HepG2 (cell line): Measurements from ENCODE around the gene KIAA1217. TPM values are rescaled to one million over a fixed set of nuclear protein-coding genes. Genes with fewer than 3 reads are reported as not detected.

ENCODE experiments used
- ATAC-seq: fragments of 200-7000 bp; cut with Tn5 transposase; 3 replicates; pipeline ENCODE4 v1.9.1; 2020; ENCODE audit warnings: mild to moderate bottlenecking, moderate library complexity
- BruUV-seq: library from RNA; stranded (reverse); fragments of 400-500 nt; replicated peaks from 2 replicates; lab custom pipeline; 2021; lab: Mats Ljungman, UMichigan
- CTCF ChIA-PET: fragments of 300-600 bp; formaldehyde crosslinking; extraction: SDS; loops from one replicate; lab custom pipeline; 2021; ENCODE audit warnings: low total read pairs, inconsistent platforms, low intra/inter-chr PET ratio; lab: Yijun Ruan, JAX
- POLR2A ChIA-PET: fragments of 350-600 bp; sonication (Branson Sonifier 250); formaldehyde crosslinking; loops from one replicate; lab custom pipeline; 2020; ENCODE audit warnings: antibody characterized with exemption, inconsistent platforms; lab: Yijun Ruan, JAX
- DNase-seq: peaks from one replicate; pipeline ENCODE4 v3.0.0-alpha.2; 2015; ENCODE audit warnings: low spot score
- FAIRE-seq: peaks from 3 replicates; lab custom pipeline; 2011; peaks lifted over from hg19 to GRCh38; lab: Jason Lieb, UNC
- H2AFZ ChIP-seq: one replicate; pipeline ENCODE4 v1.6.1; 2011; ENCODE audit warnings: low read length, inconsistent platforms
- H3K27ac ChIP-seq: fragments of 300-600 bp; 3 replicates; pipeline ENCODE4 v1.8.0; 2011; ENCODE audit warnings: mixed run types, mild to moderate bottlenecking, mixed read lengths, low read length, inconsistent platforms; ENCODE audit not compliant: insufficient read depth; ENCODE audit errors: extremely low read length
- H3K27me3 ChIP-seq, 2 experiments: fragments of 200-600 bp in 1 of 2; 2 replicates in 1 of 2; 3 replicates in 1 of 2; pipeline versions ENCODE4 v1.6.0 to v1.8.0; 2011; ENCODE audit warnings: low read length in 2 of 2, mild to moderate bottlenecking in 2 of 2, moderate library complexity in 2 of 2, inconsistent platforms in 1 of 2; ENCODE audit not compliant: insufficient read depth in 2 of 2, control insufficient read depth in 1 of 2
- H3K36me3 ChIP-seq, 2 experiments: fragments of 200-600 bp in 1 of 2; replicated peaks in 1 of 2; 2 replicates in 1 of 2; 3 replicates in 1 of 2; pipeline versions ENCODE4 v1.5.1 to v1.8.0; 2011; ENCODE audit warnings: low read length in 2 of 2, inconsistent platforms in 1 of 2; ENCODE audit not compliant: insufficient read depth in 2 of 2, control insufficient read depth in 1 of 2
- H3K4me1 ChIP-seq: 2 replicates; pipeline ENCODE4 v1.5.1; 2012; ENCODE audit warnings: low read length, inconsistent platforms; ENCODE audit not compliant: insufficient read depth
- H3K4me2 ChIP-seq: 2 replicates; pipeline ENCODE4 v1.6.0; 2011; ENCODE audit warnings: low read depth, low read length, inconsistent platforms
- H3K4me3 ChIP-seq, 3 experiments: fragments of 200-600 bp in 1 of 3; sonication (generic), shearing (Covaris generic) in 1 of 3; replicated peaks in 1 of 3; 2 replicates each; pipeline ENCODE4 v1.5.1; 2011 to 2016; ENCODE audit warnings: low read length in 3 of 3, inconsistent platforms in 2 of 3, low read depth in 2 of 3, mild to moderate bottlenecking in 2 of 3, control low read depth in 1 of 3, mixed read lengths in 1 of 3; ENCODE audit not compliant: insufficient read depth in 1 of 3
- H3K79me2 ChIP-seq: one replicate; pipeline ENCODE4 v1.6.1; 2011; ENCODE audit warnings: low read length, inconsistent platforms; ENCODE audit not compliant: insufficient read depth
- H3K9ac ChIP-seq: 2 replicates; pipeline ENCODE4 v1.6.0; 2011; ENCODE audit warnings: mild to moderate bottlenecking, low read depth, low read length, inconsistent platforms; ENCODE audit not compliant: insufficient read depth
- H3K9me3 ChIP-seq: 2 replicates; pipeline ENCODE4 v1.5.1; 2012; ENCODE audit warnings: mild to moderate bottlenecking, low read length
- H4K20me1 ChIP-seq: 2 replicates; pipeline ENCODE4 v1.6.0; 2011; ENCODE audit warnings: inconsistent platforms, mild to moderate bottlenecking, low read length, moderate library complexity; ENCODE audit not compliant: insufficient read depth
- CEBPG ChIP-seq: IDR thresholded peaks from 2 replicates; pipeline ENCODE4 v1.6.1; 2016
- HIVEP1 ChIP-seq: sonication (generic); formaldehyde crosslinking; IDR thresholded peaks from 2 replicates; pipeline ENCODE4 v1.4.0; 2020; ENCODE audit warnings: mild to moderate bottlenecking, missing genetic modification reagents
- MIER3 ChIP-seq: IDR thresholded peaks from 2 replicates; pipeline ENCODE4 v1.6.1; 2016; ENCODE audit warnings: missing compliant biosample characterization, borderline replicate concordance
- MTF1 ChIP-seq: sonication (generic); formaldehyde crosslinking; IDR thresholded peaks from 2 replicates; pipeline ENCODE4 v1.5.0; 2020; ENCODE audit warnings: missing genetic modification reagents
- NPAS2 ChIP-seq: sonication (generic); formaldehyde crosslinking; IDR thresholded peaks from 2 replicates; pipeline ENCODE4 v1.8.0; 2022; ENCODE audit warnings: mild to moderate bottlenecking, missing genetic modification reagents, borderline replicate concordance
- RBFOX2 ChIP-seq: fragments of 200-400 bp; formaldehyde crosslinking; IDR thresholded peaks from 2 replicates; pipeline ENCODE4 v1.6.1; 2017; ENCODE audit warnings: low read depth, mild to moderate bottlenecking, low read length
- SMAD3 ChIP-seq: sonication (generic); formaldehyde crosslinking; IDR thresholded peaks from 2 replicates; pipeline ENCODE4 v1.4.0; 2020; ENCODE audit warnings: missing genetic modification reagents
- SRF ChIP-seq: IDR thresholded peaks from 2 replicates; pipeline ENCODE4 v1.6.1; 2011; ENCODE audit warnings: mild to moderate bottlenecking, low read depth, low read length, moderate library complexity
- TRAFD1 ChIP-seq: sonication (generic); formaldehyde crosslinking; IDR thresholded peaks from 2 replicates; pipeline ENCODE4 v1.5.1; 2020; ENCODE audit warnings: missing genetic modification reagents, mild to moderate bottlenecking, borderline replicate concordance
- ZNF264 ChIP-seq: sonication (generic); formaldehyde crosslinking; IDR thresholded peaks from 2 replicates; pipeline ENCODE4 v1.4.0; 2020; ENCODE audit warnings: missing genetic modification reagents
- ZNF326 ChIP-seq: sonication (generic); formaldehyde crosslinking; IDR thresholded peaks from 2 replicates; pipeline ENCODE4 v1.4.0; 2020; ENCODE audit warnings: missing genetic modification reagents, borderline replicate concordance
- ZNF598 ChIP-seq: sonication (generic); formaldehyde crosslinking; IDR thresholded peaks from 2 replicates; pipeline ENCODE4 v1.5.1; 2020; ENCODE audit warnings: mild to moderate bottlenecking, missing genetic modification reagents, borderline replicate concordance
- whole genome bisulfite sequencing: methylation state at CpG from one replicate; pipeline ENCODE4 v1.1.6; 2017; ENCODE audit warnings: low lambda C conversion rate; 5-methylcytosine and 5-hydroxymethylcytosine counted together
- in situ Hi-C: cut with HindIII; loops from 2 replicates; pipeline ENCODE4 v1.10.0; 2017; ENCODE audit warnings: low pct_unique_long_range_greater_than_20kb; ENCODE audit not compliant: extremely low pct_ligation_motif_present
- intact Hi-C: fragments of 100-400 bp; cut with micrococcal nuclease; formaldehyde crosslinking; loops from one replicate; pipeline ENCODE4 v1.10.0; 2022; ENCODE audit not compliant: unreplicated experiment
- polyA plus RNA-seq, 8 experiments: library from polyadenylated mRNA; depleted of rRNA in 3 of 8; stranded (reverse) in 7 of 8; unstranded in 1 of 8; fragments of >200 nt; fragmentation: Illumina TruSeq in 4 of 8; extraction: Trizol in 4 of 8; gene quantifications; 2 replicates each; pipeline versions ENCODE4 v1.2.1 to v1.2.3, GENCODE V29; 2011 to 2016; ENCODE audit warnings: low read depth in 4 of 8, missing spikeins in 1 of 8, mixed read lengths in 1 of 8; ENCODE audit not compliant: insufficient read depth in 1 of 8
- total RNA-seq, 5 experiments: library from RNA; depleted of rRNA; stranded (reverse); fragments of >200 nt; fragmentation: Illumina TruSeq; extraction: Trizol; gene quantifications; 2 replicates each; pipeline ENCODE4 v1.2.3, GENCODE V29; 2016; ENCODE audit warnings: low read depth in 1 of 5
- TF ChIP-seq, protein P1 (sequence below): sonication (generic); formaldehyde crosslinking; IDR thresholded peaks from 2 replicates; pipeline ENCODE4 v1.8.0; 2022; ENCODE audit warnings: mild to moderate bottlenecking, missing genetic modification reagents, moderate library complexity
- TF ChIP-seq, protein P2 (sequence below), 2 experiments: fragments of 450-650 bp in 1 of 2; sonication (generic) in 1 of 2; formaldehyde crosslinking; IDR thresholded peaks; 2 replicates each; pipeline versions ENCODE4 v1.5.0 to v1.8.0; 2020 to 2022; ENCODE audit warnings: mild to moderate bottlenecking in 1 of 2, missing genetic modification reagents in 1 of 2
- TF ChIP-seq, protein P3 (sequence below): sonication (generic); formaldehyde crosslinking; IDR thresholded peaks from 2 replicates; pipeline ENCODE4 v1.4.0; 2020; ENCODE audit warnings: missing genetic modification reagents

Gene KIAA1217
- total and polyA plus RNA-seq, 2 of the 13 experiments (the other 11 are each of a cell fraction or from before 2014, with no cell fraction given): 4.6 to 10.9 TPM

- Histone ChIP-seq H3K27me3 (no peaks in the 10 kb centered on the region), H3K4me2 (peak overlapping the region; percentile 84), H4K20me1 (peaks cover 4% of the 10 kb centered on the region; the same call in 1 of the 2 replicates), H3K9me3 (no peaks in the 10 kb centered on the region), H3K9ac (peak overlapping the region; percentile 79), H3K4me3 (peak overlapping the region; percentile 70 to 88 (median 80)), H3K4me1 (peaks cover 53% of the 10 kb centered on the region), H2AFZ (no peak overlapping the region), H3K79me2 (peaks cover 14% of the 10 kb centered on the region), H3K36me3 (no peaks in the 10 kb centered on the region), H3K27ac (peak overlapping the region; percentile 90)
- peak; percentile 94 for DNase-seq
- intact Hi-C loops: loop anchor here (5.0 kb wide), 1 partner anchor 109 kb away; no protein-coding TSS in a partner anchor
- BruUV-seq: no TSS peak
- CTCF ChIA-PET: no interaction called here
- in situ Hi-C loops: loop anchor here (10.0 kb wide), 1 partner anchor 347 kb away; no protein-coding TSS in a partner anchor
- WGBS: 2% methylated on average over 13 of the region's 13 CpGs
- peak; percentile 72 for ATAC-seq
- peak; percentile 86 for FAIRE-seq
- POLR2A ChIA-PET: interaction anchor here (0.8 to 1.1 kb wide), 3 partner anchors 10 to 1021 kb away, joined by 3 to 4 read pairs (median 3); no protein-coding TSS in a partner anchor
- TF ChIP-seq, protein P1, sequence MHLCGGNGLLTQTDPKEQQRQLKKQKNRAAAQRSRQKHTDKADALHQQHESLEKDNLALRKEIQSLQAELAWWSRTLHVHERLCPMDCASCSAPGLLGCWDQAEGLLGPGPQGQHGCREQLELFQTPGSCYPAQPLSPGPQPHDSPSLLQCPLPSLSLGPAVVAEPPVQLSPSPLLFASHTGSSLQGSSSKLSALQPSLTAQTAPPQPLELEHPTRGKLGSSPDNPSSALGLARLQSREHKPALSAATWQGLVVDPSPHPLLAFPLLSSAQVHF (CRISPR knock-in tag): no peak
- TF ChIP-seq, protein P2, sequence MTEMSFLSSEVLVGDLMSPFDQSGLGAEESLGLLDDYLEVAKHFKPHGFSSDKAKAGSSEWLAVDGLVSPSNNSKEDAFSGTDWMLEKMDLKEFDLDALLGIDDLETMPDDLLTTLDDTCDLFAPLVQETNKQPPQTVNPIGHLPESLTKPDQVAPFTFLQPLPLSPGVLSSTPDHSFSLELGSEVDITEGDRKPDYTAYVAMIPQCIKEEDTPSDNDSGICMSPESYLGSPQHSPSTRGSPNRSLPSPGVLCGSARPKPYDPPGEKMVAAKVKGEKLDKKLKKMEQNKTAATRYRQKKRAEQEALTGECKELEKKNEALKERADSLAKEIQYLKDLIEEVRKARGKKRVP (CRISPR knock-in tag; IDR thresholded peaks at IDR 0.05): 0 out of 4 replicates have a peak, but pooled peaks of 1 of the 2 experiments have one; percentile 28
- TF ChIP-seq SMAD3 (CRISPR knock-in tag) (0 out of 2 replicates have a peak, but pooled peaks have one; percentile 27), SRF (peak; percentile 29; the same call in 1 of the 2 replicates), MIER3 (no peak), ZNF264 (peak; percentile 50; the same call in 1 of the 2 replicates), TRAFD1 (CRISPR knock-in tag) (no peak), ZNF326 (CRISPR knock-in tag) (no peak), CEBPG (peak; percentile 16; the same call in 1 of the 2 replicates), NPAS2 (no peak), RBFOX2 (no peak), ZNF598 (CRISPR knock-in tag) (no peak), HIVEP1 (no peak), MTF1 (CRISPR knock-in tag) (no peak)
- TF ChIP-seq, protein P3, sequence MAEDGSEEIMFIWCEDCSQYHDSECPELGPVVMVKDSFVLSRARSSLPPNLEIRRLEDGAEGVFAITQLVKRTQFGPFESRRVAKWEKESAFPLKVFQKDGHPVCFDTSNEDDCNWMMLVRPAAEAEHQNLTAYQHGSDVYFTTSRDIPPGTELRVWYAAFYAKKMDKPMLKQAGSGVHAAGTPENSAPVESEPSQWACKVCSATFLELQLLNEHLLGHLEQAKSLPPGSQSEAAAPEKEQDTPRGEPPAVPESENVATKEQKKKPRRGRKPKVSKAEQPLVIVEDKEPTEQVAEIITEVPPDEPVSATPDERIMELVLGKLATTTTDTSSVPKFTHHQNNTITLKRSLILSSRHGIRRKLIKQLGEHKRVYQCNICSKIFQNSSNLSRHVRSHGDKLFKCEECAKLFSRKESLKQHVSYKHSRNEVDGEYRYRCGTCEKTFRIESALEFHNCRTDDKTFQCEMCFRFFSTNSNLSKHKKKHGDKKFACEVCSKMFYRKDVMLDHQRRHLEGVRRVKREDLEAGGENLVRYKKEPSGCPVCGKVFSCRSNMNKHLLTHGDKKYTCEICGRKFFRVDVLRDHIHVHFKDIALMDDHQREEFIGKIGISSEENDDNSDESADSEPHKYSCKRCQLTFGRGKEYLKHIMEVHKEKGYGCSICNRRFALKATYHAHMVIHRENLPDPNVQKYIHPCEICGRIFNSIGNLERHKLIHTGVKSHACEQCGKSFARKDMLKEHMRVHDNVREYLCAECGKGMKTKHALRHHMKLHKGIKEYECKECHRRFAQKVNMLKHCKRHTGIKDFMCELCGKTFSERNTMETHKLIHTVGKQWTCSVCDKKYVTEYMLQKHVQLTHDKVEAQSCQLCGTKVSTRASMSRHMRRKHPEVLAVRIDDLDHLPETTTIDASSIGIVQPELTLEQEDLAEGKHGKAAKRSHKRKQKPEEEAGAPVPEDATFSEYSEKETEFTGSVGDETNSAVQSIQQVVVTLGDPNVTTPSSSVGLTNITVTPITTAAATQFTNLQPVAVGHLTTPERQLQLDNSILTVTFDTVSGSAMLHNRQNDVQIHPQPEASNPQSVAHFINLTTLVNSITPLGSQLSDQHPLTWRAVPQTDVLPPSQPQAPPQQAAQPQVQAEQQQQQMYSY (CRISPR knock-in tag): no peak
Observed at GRCh38 chr10:24207781-24208611, 942 bp upstream of the KIAA1217 start.
